Forelimb muscle (tissue), 1 donor: Measurements from ENCODE around the gene VAV3. TPM values are rescaled to one million over a fixed set of nuclear protein-coding genes. Genes with fewer than 3 reads are reported as not detected.

Experiments used
- DNase-seq: peaks from one replicate; pipeline ENCODE4 v3.0.0-alpha.2; 2013; ENCODE audit warnings: low read depth
- polyA plus RNA-seq: library from polyadenylated mRNA; unstranded; fragments of 120-200 nt; gene quantifications from one replicate; pipeline ENCODE4 v1.2.1, GENCODE V29; 2013; ENCODE audit not compliant: insufficient read length

VAV3 gene
- polyA plus RNA-seq, 1 donor: 3.3 TPM

DNA sequence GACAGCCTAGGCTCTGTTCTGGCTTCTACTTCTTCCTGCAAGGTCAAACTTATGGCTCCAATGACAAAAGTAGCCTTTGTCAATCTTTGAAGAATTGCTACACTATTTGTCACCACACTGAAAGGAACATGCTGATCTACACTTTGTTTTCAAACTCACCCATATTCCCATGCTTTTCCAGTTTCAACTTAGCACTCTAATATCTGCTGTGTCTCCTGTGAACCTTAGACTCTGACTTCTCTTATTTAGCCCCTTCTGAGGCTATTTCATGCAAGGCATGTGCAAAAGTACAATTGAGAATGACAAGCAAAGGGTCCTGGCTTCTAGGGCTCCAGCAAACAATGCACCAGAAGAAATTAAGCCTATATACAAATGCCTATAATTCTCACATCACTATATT lies 374.9 kb downstream of the VAV3 start:
- no peak for DNase-seq

DNA sequence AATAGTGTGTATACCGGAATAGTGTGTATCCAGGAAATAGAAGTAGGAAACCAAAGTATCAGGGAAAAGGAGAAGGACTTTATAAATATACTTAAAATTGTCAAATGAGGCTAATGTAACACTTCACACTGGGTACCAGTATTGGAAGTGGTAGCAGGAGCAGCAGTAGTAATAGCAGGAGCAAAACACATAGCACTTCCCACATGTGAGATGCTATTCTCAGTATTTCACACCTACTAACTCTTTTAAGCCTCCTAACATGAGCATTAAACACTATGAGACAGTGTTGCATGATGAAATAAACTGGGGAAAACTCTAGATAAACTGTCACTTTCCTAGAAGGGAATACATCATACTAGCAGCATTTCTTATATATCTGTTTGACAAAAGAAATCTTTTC lies 376.7 kb downstream of the VAV3 start:
- DNase-seq: no peak

DNA sequence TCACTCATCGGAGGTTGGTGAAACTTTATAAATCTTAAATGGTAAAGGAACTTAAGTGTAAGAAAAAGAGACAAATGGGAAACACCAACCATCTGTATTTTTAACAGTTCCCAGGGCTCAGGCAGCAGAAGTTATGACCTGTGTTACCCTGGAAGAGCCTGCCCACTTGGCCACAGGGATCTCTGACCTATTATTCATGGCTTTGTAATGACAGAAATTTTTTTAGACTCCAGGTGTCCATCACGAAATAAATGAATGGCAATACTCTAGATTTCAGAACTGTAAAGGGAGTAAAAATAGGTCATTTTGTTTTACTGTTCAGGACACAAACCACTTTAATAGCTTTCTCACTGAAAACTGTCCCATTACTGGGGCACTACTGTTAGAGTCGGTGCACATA lies 389.8 kb downstream of the VAV3 start:
- no peak for DNase-seq

DNA sequence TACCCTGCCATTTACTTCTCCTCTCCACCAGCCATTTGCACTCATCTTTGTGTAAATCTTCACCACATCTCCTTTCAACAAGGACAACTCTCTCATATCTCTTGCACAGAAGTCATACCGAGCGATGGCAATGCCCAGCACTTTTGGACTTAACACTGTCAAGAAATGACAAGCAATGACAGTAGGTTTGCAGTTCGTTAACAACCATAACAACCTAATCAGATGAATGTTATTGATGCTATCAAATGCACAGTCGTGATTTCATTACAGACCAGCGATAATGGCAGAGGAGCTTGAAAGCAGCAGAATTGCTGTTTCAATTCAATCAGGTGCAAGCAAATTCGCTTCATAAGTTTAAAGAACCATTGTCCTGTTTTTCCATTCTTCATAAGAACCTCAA lies 390.9 kb downstream of the VAV3 start:
- DNase-seq: no peak

DNA sequence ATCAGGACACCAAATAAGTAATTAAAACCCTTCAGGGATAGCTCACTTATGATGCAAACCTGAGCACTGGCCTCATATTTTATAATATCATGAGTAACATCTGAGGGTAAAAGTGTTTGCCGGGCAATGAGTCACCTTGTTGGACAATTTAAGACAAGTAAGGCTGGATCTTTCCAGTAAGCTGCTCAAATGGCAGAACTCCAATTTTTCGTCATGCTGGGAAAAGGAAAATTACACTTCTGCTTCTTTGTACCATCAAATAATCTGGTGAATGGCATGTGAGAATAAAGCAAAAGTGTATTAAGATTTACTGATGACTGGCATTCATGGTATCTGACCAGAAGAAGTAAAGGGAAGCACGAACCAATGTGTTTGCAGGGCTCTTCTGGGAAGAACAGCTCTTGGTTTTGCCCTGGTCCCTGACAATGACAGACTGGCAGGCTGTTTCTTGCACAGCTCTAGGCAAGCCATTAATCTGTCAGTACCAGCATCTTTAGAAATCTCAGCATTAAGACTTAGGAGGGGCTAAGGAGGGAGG lies 392.2 kb downstream of the VAV3 start:
- DNase-seq: no peak

DNA sequence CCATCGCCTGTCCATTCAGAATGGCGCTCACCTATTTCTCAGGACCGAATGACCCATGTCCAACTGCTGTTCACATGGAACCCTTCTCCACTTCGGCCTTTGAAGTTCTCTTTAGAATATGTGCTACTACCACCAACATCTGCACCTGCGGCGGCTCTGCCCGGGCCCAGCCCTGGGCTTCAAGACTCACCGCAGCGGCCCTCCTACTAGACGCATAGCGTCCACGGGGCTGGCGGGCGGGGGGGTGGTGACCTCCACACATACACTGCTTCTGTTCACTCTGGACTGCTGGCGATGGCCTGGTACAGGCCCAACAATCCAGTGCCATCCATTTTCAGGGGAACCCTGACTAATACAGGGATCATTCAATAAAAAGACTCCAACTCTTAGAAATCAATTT lies 394.2 kb downstream of the VAV3 start:
- no peak for DNase-seq

DNA sequence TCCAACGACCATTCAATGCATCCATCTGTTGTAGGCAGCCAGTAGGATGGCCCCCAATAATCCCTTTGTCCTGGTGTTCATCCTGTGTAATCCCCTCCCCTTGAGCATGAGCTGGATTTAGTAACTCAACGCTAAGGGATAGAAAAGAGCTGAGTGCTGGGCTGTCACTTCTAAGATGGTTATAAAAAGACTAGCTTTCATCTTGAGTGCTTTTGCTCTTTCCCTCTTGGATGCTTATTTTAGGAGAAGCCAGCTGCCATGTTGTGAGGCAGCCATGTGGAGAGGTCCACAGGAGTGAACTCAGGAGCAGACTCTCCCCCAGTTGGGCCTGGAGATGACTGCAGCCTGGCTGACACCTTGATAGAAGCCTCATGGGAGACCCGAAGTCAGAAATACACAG lies 401.5 kb downstream of the VAV3 start:
- no peak for DNase-seq

DNA sequence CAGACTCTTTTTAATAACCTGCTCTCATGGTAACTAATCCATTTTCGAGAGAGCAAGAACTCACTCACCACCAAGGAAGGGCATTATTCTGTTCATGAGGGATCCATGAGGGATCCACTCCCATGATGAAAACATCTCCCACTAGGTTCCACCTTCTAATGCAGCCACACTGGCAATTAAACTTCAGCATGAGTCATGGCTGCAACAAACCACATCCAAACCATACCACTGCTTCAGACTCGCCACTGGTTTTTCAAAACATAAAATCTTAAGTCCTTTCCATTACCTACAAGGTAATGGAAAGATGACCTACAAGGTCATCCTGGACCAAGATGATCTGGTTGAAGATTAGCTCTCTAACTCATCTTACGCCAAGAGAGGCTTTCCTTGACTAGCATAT lies 405.1 kb downstream of the VAV3 start:
- DNase-seq: no peak

DNA sequence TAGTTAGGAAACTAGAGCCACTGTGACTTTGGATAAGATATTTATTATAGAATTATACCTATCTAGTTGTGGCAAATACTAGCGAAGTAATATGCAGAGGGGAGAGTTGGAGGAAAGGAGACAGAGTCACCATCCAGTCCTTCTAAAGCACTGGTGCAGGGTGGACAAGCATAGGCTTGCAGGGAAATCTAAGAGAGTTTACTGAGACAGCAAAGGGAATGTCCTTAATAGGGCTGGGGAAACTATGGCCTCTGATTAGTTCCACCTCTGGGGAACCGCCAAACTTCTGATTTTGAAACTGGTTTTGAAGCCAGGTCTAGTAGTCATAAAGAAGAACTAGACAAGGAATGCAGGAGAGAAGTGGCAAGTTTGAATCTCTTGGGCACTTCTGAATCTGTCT lies 407.9 kb downstream of the VAV3 start:
- no peak for DNase-seq

DNA sequence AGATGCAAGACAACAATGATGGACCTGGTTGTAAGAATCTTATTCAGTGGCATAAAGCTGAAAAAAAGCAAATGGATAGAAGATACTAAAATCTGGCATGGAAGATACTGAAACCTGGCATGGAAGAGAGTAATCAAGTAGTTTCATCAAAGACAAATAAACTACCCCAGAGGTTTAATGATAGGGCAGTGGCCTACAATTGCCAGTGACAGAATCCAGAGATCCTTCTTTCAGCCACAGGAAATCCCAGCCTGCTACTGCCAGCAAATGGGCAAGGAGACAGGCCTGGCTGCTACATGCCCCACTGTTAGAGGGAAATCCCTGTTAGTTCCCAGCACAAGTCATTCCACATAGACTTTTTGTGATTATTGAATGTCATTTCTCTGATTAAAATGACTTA lies 409.4 kb downstream of the VAV3 start:
- no peak for DNase-seq

DNA sequence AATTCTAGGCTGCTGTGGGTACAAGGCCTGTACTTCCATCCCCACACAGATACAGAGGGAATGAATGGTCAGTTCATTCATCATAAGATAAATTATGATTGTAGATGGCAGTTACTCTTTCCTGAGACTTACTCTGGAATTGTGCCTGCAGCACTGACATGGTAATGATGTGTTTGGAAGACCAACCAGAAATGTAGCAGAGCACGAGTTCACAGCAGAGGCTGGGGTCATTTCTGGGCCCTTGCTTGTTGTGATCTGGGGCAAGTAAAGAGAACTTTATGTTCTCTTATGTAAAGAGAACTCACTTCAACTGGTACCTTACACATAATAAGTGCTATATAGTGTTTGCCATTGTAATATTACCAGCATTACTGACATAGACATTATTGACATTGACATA lies 412.2 kb downstream of the VAV3 start:
- DNase-seq: no peak

DNA sequence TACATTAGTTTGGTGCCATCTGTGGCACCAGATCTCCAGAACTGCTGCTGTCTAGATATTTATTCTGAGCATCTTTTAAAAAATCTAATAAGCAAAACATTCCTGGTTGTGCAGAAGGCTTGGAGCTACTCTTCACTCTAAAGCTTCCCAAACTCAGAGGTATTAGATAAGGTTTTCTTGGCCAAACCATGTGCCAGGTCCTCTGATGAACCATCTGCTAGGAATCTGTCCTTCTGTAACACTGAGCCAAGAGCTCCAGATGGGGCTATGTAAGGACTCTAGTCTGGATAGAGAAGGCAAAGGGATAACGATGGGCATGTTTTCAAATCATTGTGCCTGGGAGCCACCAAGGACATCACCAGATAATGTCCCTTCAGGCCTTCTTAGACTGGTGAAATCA lies 413.5 kb downstream of the VAV3 start:
- DNase-seq: no peak

DNA sequence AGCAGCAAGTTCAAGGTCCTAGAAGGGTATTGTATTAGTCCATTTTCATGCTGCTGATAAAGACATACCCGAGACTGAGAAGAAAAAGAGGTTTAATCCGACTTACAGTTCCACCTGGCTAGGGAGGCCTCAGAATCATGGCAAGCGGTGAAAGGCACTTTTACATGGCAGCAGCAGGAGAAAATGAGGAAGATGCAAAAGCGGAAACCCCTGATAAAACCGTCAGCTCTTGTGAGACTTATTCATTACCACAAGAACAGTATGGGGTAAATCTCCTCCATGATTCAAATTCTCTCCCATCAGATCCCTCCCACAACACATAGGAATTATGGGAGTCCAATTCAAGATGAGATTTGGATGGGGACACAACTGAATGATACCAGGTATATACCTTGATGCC lies 414.6 kb downstream of the VAV3 start:
- DNase-seq: no peak

DNA sequence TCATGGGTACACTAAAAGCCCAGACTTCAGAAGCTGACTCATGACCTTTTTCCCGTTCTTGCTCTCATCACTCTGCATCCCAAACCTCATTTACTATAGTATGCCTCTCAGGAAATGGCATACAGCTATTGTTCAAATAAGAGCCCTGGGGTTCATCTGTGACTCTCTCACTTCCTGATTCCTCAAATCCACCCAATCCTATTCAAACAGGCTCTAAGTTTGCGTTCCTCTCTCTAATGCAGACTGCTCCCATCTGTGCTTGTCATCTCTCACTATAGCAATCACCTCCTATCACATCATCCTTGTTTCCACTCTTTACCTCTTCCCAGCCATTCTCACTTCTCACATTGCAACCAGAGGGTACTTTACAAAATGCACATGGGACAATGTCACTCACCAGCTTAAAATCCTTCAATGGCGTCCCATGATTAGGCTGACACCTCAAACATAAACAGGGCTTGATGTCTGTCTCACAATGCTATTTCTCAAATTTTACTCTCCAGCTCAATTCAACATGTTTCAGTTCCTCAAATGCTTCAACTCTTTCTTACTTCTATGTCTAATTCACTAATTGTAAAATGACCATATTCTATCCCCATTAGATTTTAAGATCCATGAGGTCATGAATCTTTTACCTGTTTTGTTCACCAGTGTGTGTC lies 415.7 kb downstream of the VAV3 start:
- DNase-seq: no peak

DNA sequence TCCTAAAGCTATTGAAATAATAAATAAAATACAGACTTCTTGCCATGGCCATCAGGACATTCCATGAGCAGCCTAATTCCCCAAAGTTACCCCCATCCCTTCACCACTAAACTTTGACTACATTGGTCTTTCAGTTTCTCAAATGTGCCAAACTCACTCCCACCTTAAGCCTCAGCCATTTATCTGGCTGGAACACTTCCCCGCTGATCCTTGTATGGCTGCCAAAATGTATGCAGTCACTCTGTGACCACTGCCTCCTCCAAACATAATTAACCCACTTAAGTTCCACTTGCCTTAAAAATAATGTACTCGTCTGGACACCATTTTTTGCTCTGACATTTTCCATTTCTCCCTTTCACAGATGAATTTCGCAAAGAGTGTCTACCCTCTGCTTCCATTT lies 416.7 kb downstream of the VAV3 start:
- no peak for DNase-seq

DNA sequence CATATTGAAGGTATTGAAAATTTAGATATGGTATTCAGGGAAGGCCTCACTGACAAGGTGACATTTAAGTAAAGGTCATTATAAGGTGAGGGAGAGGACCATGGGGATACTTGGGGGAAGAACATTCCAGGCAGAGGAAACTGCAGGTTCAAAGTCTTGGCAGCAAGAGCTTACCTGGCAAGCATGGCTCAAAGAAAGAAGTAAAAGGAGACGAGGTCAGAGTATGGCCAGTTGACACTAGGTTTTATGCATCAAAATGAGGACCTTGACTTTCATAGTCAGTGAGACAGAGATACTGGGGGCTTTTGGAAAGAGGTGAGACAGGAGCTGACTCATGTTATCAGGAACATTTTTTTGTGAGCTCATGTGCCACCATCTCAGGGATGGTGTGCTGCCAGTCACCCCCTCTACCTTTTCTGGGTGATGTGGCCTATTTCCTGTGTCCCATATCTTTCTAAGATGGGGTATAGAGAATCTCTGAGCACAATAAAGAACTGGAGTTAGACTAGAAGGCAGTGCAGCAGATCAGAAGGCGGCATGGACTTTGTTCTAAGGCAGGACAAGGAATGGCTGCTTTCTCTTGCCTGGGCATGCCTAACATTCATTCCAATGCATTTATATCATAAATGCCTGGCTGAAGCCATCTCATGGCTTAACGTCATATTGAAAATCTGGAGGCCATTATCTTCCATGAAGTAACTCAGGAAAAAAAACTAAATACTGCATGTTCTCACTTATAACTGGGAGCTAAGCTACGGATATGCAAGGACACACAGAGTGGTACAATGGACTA lies 417.4 kb downstream of the VAV3 start:
- no peak for DNase-seq

DNA sequence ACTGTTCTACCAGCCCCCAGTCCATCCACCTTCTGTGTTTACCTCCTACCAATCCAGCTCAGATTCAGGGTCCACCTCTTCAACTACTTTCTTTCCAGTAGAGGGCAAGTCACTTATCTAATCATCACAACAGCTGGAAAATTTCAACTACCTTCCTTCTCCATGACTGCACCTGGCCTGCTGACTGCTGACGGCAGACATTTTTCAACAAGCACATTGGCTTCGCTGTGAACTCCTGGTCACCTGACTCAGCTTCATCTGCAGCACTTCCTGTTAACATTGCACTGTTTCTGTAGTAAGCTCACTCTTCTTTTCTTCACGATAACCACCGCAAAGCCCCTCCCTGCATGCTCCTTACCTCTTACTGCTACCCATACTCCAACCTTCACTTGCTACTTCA lies 418.4 kb downstream of the VAV3 start:
- no peak for DNase-seq

DNA sequence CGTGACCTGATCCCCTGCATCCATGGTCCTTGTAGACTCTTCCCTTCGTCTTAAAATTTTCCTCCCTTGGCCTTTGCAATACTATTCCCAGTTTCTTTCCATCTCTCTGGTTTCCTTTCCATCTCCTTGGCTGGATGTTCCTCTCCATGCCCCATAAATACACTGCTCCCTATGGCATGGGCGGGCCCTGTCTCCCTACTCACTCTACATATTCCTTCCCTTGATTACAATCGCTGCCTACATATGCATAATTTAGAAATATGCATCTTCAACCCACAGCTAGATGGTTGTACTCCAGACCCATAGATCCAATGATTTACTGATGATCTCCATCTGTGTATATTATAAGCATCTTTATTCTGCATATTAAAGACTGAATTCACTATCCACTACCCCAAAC lies 419.1 kb downstream of the VAV3 start:
- no peak for DNase-seq

DNA sequence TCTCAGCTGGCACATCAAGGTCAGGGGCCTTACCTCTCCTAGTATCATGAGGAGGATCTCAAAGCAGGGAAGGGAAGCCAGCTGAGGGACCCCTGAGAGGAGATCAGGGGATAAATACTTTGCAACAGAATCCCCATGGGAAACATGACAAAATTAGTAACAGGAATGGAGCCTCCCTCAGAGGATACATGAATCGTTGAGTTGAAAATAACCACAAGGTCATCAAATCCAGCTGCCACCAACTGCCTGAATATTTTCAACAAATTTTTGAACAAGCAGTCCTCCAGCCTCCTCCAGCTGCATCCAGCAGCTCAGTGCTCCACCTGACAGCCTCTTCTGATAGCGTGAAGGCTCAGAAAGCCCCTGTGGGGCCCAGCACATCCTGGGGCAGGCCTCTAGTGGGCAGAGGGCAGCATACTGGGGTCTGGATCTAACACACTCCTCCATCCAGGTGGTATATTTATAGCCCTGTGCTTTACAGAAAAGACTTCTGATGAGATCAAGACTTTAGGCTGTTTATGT lies 419.9 kb downstream of the VAV3 start:
- DNase-seq: no peak

DNA sequence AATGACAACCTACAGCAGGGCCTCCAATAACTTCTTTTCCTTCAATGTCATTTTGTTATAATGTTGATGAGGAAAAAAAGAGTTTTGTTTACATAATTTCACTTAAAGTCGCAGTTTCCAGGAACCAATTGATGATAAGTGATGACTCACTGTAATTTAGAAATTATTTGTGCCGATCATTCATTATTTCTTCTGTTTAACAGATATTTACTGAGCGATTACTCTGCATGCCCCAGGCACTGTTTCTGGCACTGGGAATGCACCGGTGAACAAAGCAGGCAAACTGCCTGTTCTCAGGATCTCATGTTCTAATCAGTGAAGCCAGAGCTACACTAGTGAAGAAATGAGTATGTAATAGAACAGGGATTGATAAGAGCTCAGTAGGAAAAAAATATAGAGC lies 420.7 kb downstream of the VAV3 start:
- DNase-seq: no peak

DNA sequence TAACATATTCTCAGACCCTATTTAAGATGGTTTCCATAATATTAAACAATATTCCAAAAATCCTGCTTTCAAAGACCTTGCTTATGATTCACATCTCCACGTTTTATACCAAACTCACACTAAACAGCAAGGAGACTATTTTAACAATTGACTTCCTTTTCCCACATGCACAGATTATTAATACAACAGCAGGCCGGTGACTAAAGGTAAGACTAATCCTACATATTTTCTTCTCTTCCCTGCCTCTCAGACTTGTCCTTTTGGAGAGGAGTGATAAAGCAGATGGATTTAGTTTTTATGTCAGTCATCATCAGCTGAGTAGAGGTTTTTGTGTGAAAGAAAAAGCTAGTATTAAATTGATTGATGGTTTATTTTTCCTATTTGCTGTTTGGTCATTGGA lies 423.6 kb downstream of the VAV3 start:
- DNase-seq: no peak

DNA sequence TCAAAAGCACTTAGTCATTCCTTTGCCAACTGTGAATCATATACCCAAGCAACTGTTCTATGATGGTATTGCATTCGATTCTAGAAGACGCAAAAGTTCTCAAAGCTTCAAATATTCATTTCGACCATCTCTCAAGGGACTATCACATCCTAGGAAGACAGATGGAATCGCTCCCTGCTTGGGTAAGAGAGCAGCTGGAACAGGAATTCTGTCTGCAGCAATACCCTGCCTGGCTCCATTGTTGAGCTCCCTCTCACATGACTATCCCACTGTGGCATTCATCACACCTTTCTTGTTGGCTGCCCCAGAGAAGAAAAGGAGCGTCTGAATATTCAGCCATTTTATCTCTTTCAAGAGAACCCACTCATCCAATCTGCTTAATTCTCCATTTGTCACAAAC lies 426.5 kb downstream of the VAV3 start:
- DNase-seq: no peak

DNA sequence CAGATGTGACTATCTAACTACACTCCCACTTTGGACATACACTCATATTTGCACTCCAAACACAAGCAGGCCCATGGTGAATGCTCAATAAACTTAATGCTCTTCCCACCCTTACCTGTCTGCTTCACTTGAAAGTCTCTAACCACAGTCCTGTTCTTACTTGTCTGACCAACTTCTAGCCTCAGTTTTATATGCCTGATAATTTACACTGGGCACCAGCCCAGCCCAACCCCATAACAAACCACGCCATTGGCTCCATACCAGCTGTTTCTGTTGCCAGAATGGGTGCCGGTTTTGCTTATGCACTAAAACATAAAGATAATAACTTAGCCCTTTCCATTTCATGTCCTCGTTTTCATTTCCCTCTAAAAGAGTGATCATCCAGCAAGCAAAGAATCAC lies 428.7 kb downstream of the VAV3 start:
- no peak for DNase-seq
